ENCODE results near the gene IPO13.
A peak's percentile ranks its signal among the peaks of the same experiment; 100 is the strongest.

IPO13 gene

GRCh38 chr1:44002165-44002564 is 55.4 kb downstream of the IPO13 start:
- Histone ChIP-seq H3K9ac (ENCODE audit: low read length) (no peak overlapping the region), H3K36me3 (ENCODE audit: control insufficient read depth in 1 of 2, insufficient read depth in 2 of 2, low read depth in 1 of 2, low read length in 2 of 2) (peaks cover 0 to 48% of the 10 kb centered on the region in 2 experiments), H3K18ac (ENCODE audit: low read depth in 1 of 2, low read length in 2 of 2) (no peak overlapping the region), H4K8ac (ENCODE audit: low read length) (no peak overlapping the region), H3K79me1 (replicated peaks; ENCODE audit: low read length, poor library complexity, severe bottlenecking) (no peaks in the 10 kb centered on the region), H3K4me2 (ENCODE audit: low read length, poor library complexity, severe bottlenecking) (no peak overlapping the region), H3K23ac (ENCODE audit: low read length in 2 of 2) (no peak overlapping the region), H2AFZ (ENCODE audit: low read depth, low read length) (no peak overlapping the region), H2BK15ac (ENCODE audit: low read depth, poor library complexity, severe bottlenecking) (no peak overlapping the region), H3K27ac (ENCODE audit: low read length, poor library complexity, severe bottlenecking) (no peak overlapping the region), H3K27me3 (ENCODE audit: control insufficient read depth in 1 of 2, insufficient read depth in 1 of 2, low read length in 2 of 2) (no peaks in the 10 kb centered on the region), H3K4me3 (ENCODE audit: insufficient read depth in 1 of 2, low read depth in 1 of 2, low read length in 2 of 2) (no peak overlapping the region), H3K4ac (ENCODE audit: low read depth in 1 of 2, low read length in 2 of 2) (no peak overlapping the region), H2AK5ac (ENCODE audit: low read length, severe bottlenecking) (no peak overlapping the region), H3K4me1 (ENCODE audit: control insufficient read depth, insufficient read depth, low read depth, low read length) (no peaks in the 10 kb centered on the region), H2BK120ac (ENCODE audit: low read depth, low read length) (no peak overlapping the region), H2BK12ac (ENCODE audit: low read length in 2 of 2) (no peak overlapping the region), H2BK5ac (ENCODE audit: low read depth, low read length, poor library complexity, severe bottlenecking) (no peak overlapping the region), H3K9me3 (ENCODE audit: control insufficient read depth, low read length) (no peaks in the 10 kb centered on the region), H4K91ac (ENCODE audit: low read length) (no peak overlapping the region), H3K14ac (ENCODE audit: low read length in 2 of 2) (no peak overlapping the region)
- 97% methylated on average over 8 of the region's 8 CpGs for WGBS
- no peak for DNase-seq

DNA sequence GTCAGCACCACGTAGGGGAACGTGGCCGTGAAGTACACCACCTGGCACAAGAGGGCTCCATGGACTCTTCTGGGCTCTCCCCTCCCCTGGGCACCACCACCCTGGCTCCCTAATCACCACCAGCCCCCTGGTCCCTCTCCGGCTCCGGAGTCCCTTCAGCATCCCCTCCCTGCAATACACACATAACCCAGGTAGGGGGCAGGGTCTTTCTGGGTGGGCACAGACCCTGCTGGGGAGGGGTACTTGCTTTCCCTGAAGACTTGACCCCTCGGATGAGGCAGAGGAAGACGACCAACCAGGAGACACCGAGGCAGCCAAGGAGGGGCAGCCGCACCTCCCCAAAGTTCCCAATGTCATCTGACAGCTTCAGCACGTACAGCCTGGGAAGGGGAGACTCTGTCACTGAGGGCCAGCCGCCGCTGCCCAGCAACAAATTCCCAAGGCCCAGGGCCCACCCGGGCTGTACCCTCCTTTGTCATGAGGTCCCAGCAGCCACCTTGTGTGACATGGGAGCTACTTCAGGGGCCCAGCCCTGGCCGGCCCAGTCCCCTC is 55.9 kb downstream of the IPO13 start:
- H3K4me2 ChIP-seq (ENCODE audit: low read length, poor library complexity, severe bottlenecking), result no peak overlapping the region
- H4K8ac ChIP-seq (ENCODE audit: low read length), result no peak overlapping the region
- no peak overlapping the region for H2BK15ac ChIP-seq (ENCODE audit: low read depth, poor library complexity, severe bottlenecking)
- H3K36me3 ChIP-seq (ENCODE audit: control insufficient read depth in 1 of 2, insufficient read depth in 2 of 2, low read depth in 1 of 2, low read length in 2 of 2), result peaks cover 0 to 43% of the 10 kb centered on the region in 2 experiments
- H3K4me1 ChIP-seq (ENCODE audit: control insufficient read depth, insufficient read depth, low read depth, low read length), result no peaks in the 10 kb centered on the region
- H3K4ac ChIP-seq (ENCODE audit: low read depth in 1 of 2, low read length in 2 of 2), result no peak overlapping the region
- 90% methylated on average over 13 of the region's 14 CpGs for WGBS
- no peak overlapping the region for H2BK12ac ChIP-seq (ENCODE audit: low read length in 2 of 2)
- no peak overlapping the region for H3K27ac ChIP-seq (ENCODE audit: low read length, poor library complexity, severe bottlenecking)
- no peak overlapping the region for H2BK5ac ChIP-seq (ENCODE audit: low read depth, low read length, poor library complexity, severe bottlenecking)
- no peak overlapping the region for H3K4me3 ChIP-seq (ENCODE audit: insufficient read depth in 1 of 2, low read depth in 1 of 2, low read length in 2 of 2)
- no peak overlapping the region for H2AK5ac ChIP-seq (ENCODE audit: low read length, severe bottlenecking)
- H3K9me3 ChIP-seq (ENCODE audit: control insufficient read depth, low read length), result no peaks in the 10 kb centered on the region
- H2AFZ ChIP-seq (ENCODE audit: low read depth, low read length), result no peak overlapping the region
- no peak overlapping the region for H3K9ac ChIP-seq (ENCODE audit: low read length)
- no peak overlapping the region for H3K14ac ChIP-seq (ENCODE audit: low read length in 2 of 2)
- H2BK120ac ChIP-seq (ENCODE audit: low read depth, low read length), result no peak overlapping the region
- no peaks in the 10 kb centered on the region for H3K27me3 ChIP-seq (ENCODE audit: control insufficient read depth in 1 of 2, insufficient read depth in 1 of 2, low read length in 2 of 2)
- no peak overlapping the region for H3K23ac ChIP-seq (ENCODE audit: low read length in 2 of 2)
- H3K18ac ChIP-seq (ENCODE audit: low read depth in 1 of 2, low read length in 2 of 2), result no peak overlapping the region
- DNase-seq, result no peak
- H4K91ac ChIP-seq (ENCODE audit: low read length), result peak overlapping the region; percentile 5
- H3K79me1 ChIP-seq (replicated peaks; ENCODE audit: low read length, poor library complexity, severe bottlenecking), result no peaks in the 10 kb centered on the region

- Histone ChIP-seq H3K27ac (ENCODE audit: low read length, poor library complexity, severe bottlenecking) (no peak overlapping the region), H2BK120ac (ENCODE audit: low read depth, low read length) (no peak overlapping the region), H3K4ac (ENCODE audit: low read depth in 1 of 2, low read length in 2 of 2) (no peak overlapping the region), H2AK5ac (ENCODE audit: low read length, severe bottlenecking) (no peak overlapping the region), H3K4me1 (ENCODE audit: control insufficient read depth, insufficient read depth, low read depth, low read length) (no peaks in the 10 kb centered on the region), H3K18ac (ENCODE audit: low read depth in 1 of 2, low read length in 2 of 2) (no peak overlapping the region), H4K8ac (ENCODE audit: low read length) (no peak overlapping the region), H2BK5ac (ENCODE audit: low read depth, low read length, poor library complexity, severe bottlenecking) (no peak overlapping the region), H3K79me1 (replicated peaks; ENCODE audit: low read length, poor library complexity, severe bottlenecking) (no peaks in the 10 kb centered on the region), H3K4me3 (ENCODE audit: insufficient read depth in 1 of 2, low read depth in 1 of 2, low read length in 2 of 2) (no peak overlapping the region), H2BK12ac (ENCODE audit: low read length in 2 of 2) (no peak overlapping the region), H3K9me3 (ENCODE audit: control insufficient read depth, low read length) (no peaks in the 10 kb centered on the region), H3K14ac (ENCODE audit: low read length in 2 of 2) (no peak overlapping the region), H2BK15ac (ENCODE audit: low read depth, poor library complexity, severe bottlenecking) (no peak overlapping the region), H3K27me3 (ENCODE audit: control insufficient read depth in 1 of 2, insufficient read depth in 1 of 2, low read length in 2 of 2) (no peaks in the 10 kb centered on the region), H4K91ac (ENCODE audit: low read length) (no peak overlapping the region), H2AFZ (ENCODE audit: low read depth, low read length) (no peak overlapping the region), H3K9ac (ENCODE audit: low read length) (no peak overlapping the region), H3K23ac (ENCODE audit: low read length in 2 of 2) (peak overlapping the region in 1 of 2 experiments; percentile 42), H3K36me3 (ENCODE audit: control insufficient read depth in 1 of 2, insufficient read depth in 2 of 2, low read depth in 1 of 2, low read length in 2 of 2) (peaks cover 0 to 18% of the 10 kb centered on the region in 2 experiments), H3K4me2 (ENCODE audit: low read length, poor library complexity, severe bottlenecking) (no peak overlapping the region)
- no CpG with 5 or more reads among the region's 12 CpGs for WGBS
- no peak for DNase-seq
Measured at GRCh38 chr1:44008259-44008658, 61.5 kb downstream of the IPO13 start.

DNA sequence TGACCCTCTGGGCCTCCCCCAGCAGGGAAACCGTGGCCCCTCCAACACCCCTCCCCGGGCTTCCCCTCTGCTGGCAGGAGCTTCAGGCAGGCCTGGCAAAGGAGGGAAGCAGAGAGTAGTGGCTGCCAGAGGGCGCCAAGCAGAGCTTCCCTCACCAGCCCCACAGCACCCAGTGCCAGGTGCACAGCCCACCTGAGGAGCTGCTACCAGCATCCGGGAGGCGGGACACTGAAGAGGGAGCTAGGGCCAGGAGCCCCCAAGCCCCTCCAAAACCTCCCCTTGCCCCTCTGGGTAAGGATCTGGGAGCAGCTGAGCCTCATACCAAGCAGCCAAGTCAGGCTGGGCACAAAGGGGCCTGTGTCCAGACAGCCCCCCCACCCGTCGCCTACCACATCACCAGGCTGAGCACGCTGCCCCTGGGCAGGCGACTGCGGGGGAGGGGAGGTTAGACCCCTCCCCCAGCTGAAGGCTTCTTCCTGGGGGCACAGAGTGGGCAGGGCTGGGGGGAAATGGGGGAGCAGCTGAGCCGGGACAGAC is 64.3 kb downstream of the IPO13 start:
- no peaks in the 10 kb centered on the region for H3K9me3 ChIP-seq (ENCODE audit: control insufficient read depth, low read length)
- no peak overlapping the region for H3K18ac ChIP-seq (ENCODE audit: low read depth in 1 of 2, low read length in 2 of 2)
- H3K4ac ChIP-seq (ENCODE audit: low read depth in 1 of 2, low read length in 2 of 2), result no peak overlapping the region
- no peak for DNase-seq
- H2BK120ac ChIP-seq (ENCODE audit: low read depth, low read length), result no peak overlapping the region
- H4K8ac ChIP-seq (ENCODE audit: low read length), result no peak overlapping the region
- H2AK5ac ChIP-seq (ENCODE audit: low read length, severe bottlenecking), result no peak overlapping the region
- peaks cover 0 to 26% of the 10 kb centered on the region in 2 experiments for H3K36me3 ChIP-seq (ENCODE audit: control insufficient read depth in 1 of 2, insufficient read depth in 2 of 2, low read depth in 1 of 2, low read length in 2 of 2)
- no peak overlapping the region for H4K91ac ChIP-seq (ENCODE audit: low read length)
- no peak overlapping the region for H2BK12ac ChIP-seq (ENCODE audit: low read length in 2 of 2)
- H3K27ac ChIP-seq (ENCODE audit: low read length, poor library complexity, severe bottlenecking), result no peak overlapping the region
- no peak overlapping the region for H2AFZ ChIP-seq (ENCODE audit: low read depth, low read length)
- H3K4me3 ChIP-seq (ENCODE audit: insufficient read depth in 1 of 2, low read depth in 1 of 2, low read length in 2 of 2), result no peak overlapping the region
- no peak overlapping the region for H3K4me2 ChIP-seq (ENCODE audit: low read length, poor library complexity, severe bottlenecking)
- 94% methylated on average over 10 of the region's 11 CpGs for WGBS
- H3K27me3 ChIP-seq (ENCODE audit: control insufficient read depth in 1 of 2, insufficient read depth in 1 of 2, low read length in 2 of 2), result no peaks in the 10 kb centered on the region
- H2BK5ac ChIP-seq (ENCODE audit: low read depth, low read length, poor library complexity, severe bottlenecking), result no peak overlapping the region
- H3K23ac ChIP-seq (ENCODE audit: low read length in 2 of 2), result no peak overlapping the region
- no peak overlapping the region for H2BK15ac ChIP-seq (ENCODE audit: low read depth, poor library complexity, severe bottlenecking)
- H3K14ac ChIP-seq (ENCODE audit: low read length in 2 of 2), result no peak overlapping the region
- H3K4me1 ChIP-seq (ENCODE audit: control insufficient read depth, insufficient read depth, low read depth, low read length), result no peaks in the 10 kb centered on the region
- no peaks in the 10 kb centered on the region for H3K79me1 ChIP-seq (replicated peaks; ENCODE audit: low read length, poor library complexity, severe bottlenecking)
- H3K9ac ChIP-seq (ENCODE audit: low read length), result no peak overlapping the region

Measured in mesenchymal stem cell (in vitro differentiated cells and primary cell).